ENCODE results near the gene ITLN1.

Gene ITLN1

DNA sequence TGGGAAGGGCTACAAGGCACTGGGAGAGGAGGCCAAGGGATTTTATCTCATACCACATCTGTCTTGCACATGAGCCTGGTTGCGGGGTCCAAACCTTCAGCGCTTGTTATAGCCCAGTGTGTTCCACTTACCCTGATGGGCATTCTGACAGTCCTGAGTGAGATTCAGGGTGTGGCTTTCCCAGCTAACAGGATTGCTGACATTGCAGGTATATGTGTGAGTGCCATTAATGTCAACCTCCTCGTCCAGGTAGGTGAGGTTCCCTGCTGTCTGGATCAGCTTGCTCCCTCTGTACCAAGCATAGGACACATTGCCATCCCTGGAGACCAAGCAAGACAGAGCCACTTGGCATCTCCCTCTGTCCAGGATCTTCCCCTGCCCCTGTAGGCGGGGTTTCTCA, 43.9 kb downstream of the ITLN1 start:
- Histone ChIP-seq H3K36me3 (ENCODE audit: control insufficient read depth, insufficient read depth, low read length) (no peaks in the 10 kb centered on the region), H3K4me1 (ENCODE audit: control insufficient read depth, insufficient read depth, low read length) (peaks cover 3% of the 10 kb centered on the region), H3K27ac (ENCODE audit: low read depth, low read length) (no peak overlapping the region), H3K4me3 (ENCODE audit: low read length) (no peak overlapping the region), H3K9ac (ENCODE audit: low read length) (no peak overlapping the region), H3K27me3 (ENCODE audit: control insufficient read depth, insufficient read depth, low read length) (no peaks in the 10 kb centered on the region)

DNA sequence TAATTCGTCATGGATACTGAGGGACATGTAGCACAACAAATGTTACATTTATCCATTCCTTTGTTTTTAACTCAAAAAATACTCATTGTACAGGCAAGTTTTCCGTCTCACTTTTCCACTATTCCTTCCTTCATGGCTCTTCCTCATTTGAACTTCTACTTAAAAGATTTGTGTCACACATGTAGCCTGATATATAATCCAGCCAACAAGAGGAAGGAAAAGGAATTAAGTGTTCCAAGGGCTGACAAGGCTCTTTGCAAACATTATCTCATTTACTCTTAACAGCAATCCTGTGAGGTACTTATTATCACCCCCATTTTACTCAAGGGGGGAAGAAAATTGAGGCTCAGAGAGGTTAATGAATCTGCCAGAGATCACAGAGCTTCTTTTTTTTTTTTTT, 45.2 kb downstream of the ITLN1 start:
- H3K27ac ChIP-seq (ENCODE audit: low read depth, low read length) = no peak overlapping the region
- peaks cover 3% of the 10 kb centered on the region for H3K4me1 ChIP-seq (ENCODE audit: control insufficient read depth, insufficient read depth, low read length)
- no peak overlapping the region for H3K4me3 ChIP-seq (ENCODE audit: low read length)
- H3K36me3 ChIP-seq (ENCODE audit: control insufficient read depth, insufficient read depth, low read length) = no peaks in the 10 kb centered on the region
- no peaks in the 10 kb centered on the region for H3K27me3 ChIP-seq (ENCODE audit: control insufficient read depth, insufficient read depth, low read length)
- no peak overlapping the region for H3K9ac ChIP-seq (ENCODE audit: low read length)

- Histone ChIP-seq H3K36me3 (ENCODE audit: control insufficient read depth, insufficient read depth, low read length) (no peaks in the 10 kb centered on the region), H3K4me1 (ENCODE audit: control insufficient read depth, insufficient read depth, low read length) (peaks cover 3% of the 10 kb centered on the region), H3K9ac (ENCODE audit: low read length) (no peak overlapping the region), H3K27ac (ENCODE audit: low read depth, low read length) (no peak overlapping the region), H3K4me3 (ENCODE audit: low read length) (no peak overlapping the region), H3K27me3 (ENCODE audit: control insufficient read depth, insufficient read depth, low read length) (no peaks in the 10 kb centered on the region)
Observed at GRCh38 chr1:160838888-160839287, 46.1 kb downstream of the ITLN1 start.

DNA sequence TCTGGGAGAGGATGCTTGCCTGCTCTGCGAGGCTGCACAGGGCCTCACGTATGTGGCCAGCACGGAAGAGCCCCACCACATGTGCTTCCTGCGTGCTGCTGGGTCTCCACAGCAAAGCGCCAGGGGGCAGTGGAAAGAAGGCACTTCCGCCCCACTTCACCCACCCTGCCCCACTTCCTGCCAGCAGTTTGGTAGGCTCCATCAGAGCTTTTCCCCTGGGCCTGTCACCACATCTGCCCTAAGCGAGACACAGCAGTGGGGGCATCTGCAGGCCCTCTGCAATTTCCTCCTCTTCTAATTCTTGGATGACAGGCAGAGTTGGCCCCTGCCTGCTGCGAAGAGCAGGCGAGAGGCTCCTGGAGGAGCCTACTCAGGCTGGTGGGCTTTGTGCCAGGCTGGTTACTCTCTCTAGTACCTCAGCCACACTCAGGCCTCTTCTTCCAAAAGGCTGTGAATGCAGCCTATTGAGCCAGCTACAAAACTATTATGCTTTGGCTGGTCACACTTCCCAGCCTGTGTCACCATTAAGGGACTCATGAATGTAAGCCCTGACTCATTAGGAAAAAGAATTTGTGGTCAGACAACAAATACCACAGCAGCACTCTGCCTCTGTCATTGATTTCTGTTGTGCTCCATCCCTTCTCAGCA, 47.3 kb downstream of the ITLN1 start:
- Histone ChIP-seq H3K27ac (ENCODE audit: low read depth, low read length) (no peak overlapping the region), H3K9ac (ENCODE audit: low read length) (no peak overlapping the region), H3K27me3 (ENCODE audit: control insufficient read depth, insufficient read depth, low read length) (no peaks in the 10 kb centered on the region), H3K36me3 (ENCODE audit: control insufficient read depth, insufficient read depth, low read length) (no peaks in the 10 kb centered on the region), H3K4me3 (ENCODE audit: low read length) (peak overlapping the region; percentile 8), H3K4me1 (ENCODE audit: control insufficient read depth, insufficient read depth, low read length) (no peaks in the 10 kb centered on the region)

DNA sequence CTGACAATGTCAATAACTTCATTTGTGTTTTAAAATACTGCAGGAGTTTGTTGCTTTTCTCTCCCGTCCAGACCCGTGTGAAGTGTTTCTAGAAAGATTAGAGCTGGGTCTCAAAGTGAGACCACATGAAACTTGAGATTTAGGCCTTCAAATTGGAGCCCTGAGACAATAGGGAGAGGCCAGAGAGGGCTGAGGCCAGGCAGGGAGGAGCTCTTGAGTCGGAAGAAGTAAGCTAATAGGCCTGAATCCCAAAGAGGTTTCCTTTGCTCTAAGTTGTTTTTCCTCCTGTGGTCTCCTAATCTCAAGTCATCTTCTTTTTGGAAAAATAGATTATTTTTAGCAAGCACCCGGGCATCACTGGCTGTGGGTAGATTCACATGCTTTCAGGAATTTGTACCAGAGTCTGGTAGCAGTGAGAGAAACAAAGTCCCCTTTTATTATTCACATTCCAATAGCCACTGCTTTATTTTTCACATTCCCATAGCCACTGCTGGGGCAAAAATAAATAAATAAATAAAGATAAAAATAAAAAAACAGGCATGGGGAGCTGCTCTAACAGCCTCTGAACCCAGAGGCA, 47.9 kb downstream of the ITLN1 start:
- no peak overlapping the region for H3K4me3 ChIP-seq (ENCODE audit: low read length)
- no peaks in the 10 kb centered on the region for H3K4me1 ChIP-seq (ENCODE audit: control insufficient read depth, insufficient read depth, low read length)
- H3K27ac ChIP-seq (ENCODE audit: low read depth, low read length) = no peak overlapping the region
- no peaks in the 10 kb centered on the region for H3K27me3 ChIP-seq (ENCODE audit: control insufficient read depth, insufficient read depth, low read length)
- H3K36me3 ChIP-seq (ENCODE audit: control insufficient read depth, insufficient read depth, low read length) = no peaks in the 10 kb centered on the region
- H3K9ac ChIP-seq (ENCODE audit: low read length) = no peak overlapping the region

DNA sequence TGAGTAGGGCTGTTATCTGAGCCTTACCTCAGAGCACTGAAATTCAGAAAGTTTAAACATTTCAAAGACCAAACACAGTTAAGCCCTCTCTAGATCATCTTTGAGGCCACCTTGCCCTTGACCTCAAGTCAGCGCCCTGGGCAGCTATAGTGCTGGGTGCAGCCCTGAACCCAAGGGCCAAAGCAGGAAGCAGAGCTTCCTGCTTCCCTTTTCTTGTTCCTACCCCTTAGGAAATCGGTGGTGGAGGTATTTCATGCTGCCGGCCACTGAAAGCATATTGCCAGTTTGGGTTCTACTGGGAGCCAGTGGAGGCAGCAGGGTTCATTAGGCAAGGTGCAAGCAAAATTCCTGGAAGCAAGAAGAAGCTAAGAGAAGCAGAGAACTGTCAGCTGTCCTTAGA, 48.4 kb downstream of the ITLN1 start:
- Histone ChIP-seq H3K9ac (ENCODE audit: low read length) (no peak overlapping the region), H3K27ac (ENCODE audit: low read depth, low read length) (no peak overlapping the region)

GRCh38 chr1:160835751-160836150, 49.2 kb downstream of the ITLN1 start:
- H3K27ac ChIP-seq (ENCODE audit: low read depth, low read length) = no peak overlapping the region
- H3K36me3 ChIP-seq (ENCODE audit: control insufficient read depth, insufficient read depth, low read length) = no peaks in the 10 kb centered on the region
- no peak overlapping the region for H3K9ac ChIP-seq (ENCODE audit: low read length)
- H3K4me3 ChIP-seq (ENCODE audit: low read length) = no peak overlapping the region
- H3K27me3 ChIP-seq (ENCODE audit: control insufficient read depth, insufficient read depth, low read length) = no peaks in the 10 kb centered on the region
- no peaks in the 10 kb centered on the region for H3K4me1 ChIP-seq (ENCODE audit: control insufficient read depth, insufficient read depth, low read length)

More for the DNA sequence above, 48.4 kb downstream of the ITLN1 start:
- Histone ChIP-seq H3K4me3 (ENCODE audit: low read length) (no peak overlapping the region), H3K4me1 (ENCODE audit: control insufficient read depth, insufficient read depth, low read length) (no peaks in the 10 kb centered on the region), H3K27me3 (ENCODE audit: control insufficient read depth, insufficient read depth, low read length) (no peaks in the 10 kb centered on the region), H3K36me3 (ENCODE audit: control insufficient read depth, insufficient read depth, low read length) (no peaks in the 10 kb centered on the region)

GRCh38 chr1:160834945-160835565, 49.9 kb downstream of the ITLN1 start:
- H3K36me3 ChIP-seq (ENCODE audit: control insufficient read depth, insufficient read depth, low read length) = no peaks in the 10 kb centered on the region

GRCh38 chr1:160830321-160831153, 54.4 kb downstream of the ITLN1 start:
- Histone ChIP-seq H3K27me3 (ENCODE audit: control insufficient read depth, insufficient read depth, low read length) (no peaks in the 10 kb centered on the region), H3K36me3 (ENCODE audit: control insufficient read depth, insufficient read depth, low read length) (no peaks in the 10 kb centered on the region), H3K4me1 (ENCODE audit: control insufficient read depth, insufficient read depth, low read length) (no peaks in the 10 kb centered on the region), H3K9ac (ENCODE audit: low read length) (no peak overlapping the region), H3K27ac (ENCODE audit: low read depth, low read length) (no peak overlapping the region), H3K4me3 (ENCODE audit: low read length) (no peak overlapping the region)

More at GRCh38 chr1:160834945-160835565, 49.9 kb downstream of the ITLN1 start:
- H3K4me3 ChIP-seq (ENCODE audit: low read length) = no peak overlapping the region
- H3K4me1 ChIP-seq (ENCODE audit: control insufficient read depth, insufficient read depth, low read length) = no peaks in the 10 kb centered on the region
- H3K27me3 ChIP-seq (ENCODE audit: control insufficient read depth, insufficient read depth, low read length) = no peaks in the 10 kb centered on the region
- no peak overlapping the region for H3K9ac ChIP-seq (ENCODE audit: low read length)
- no peak overlapping the region for H3K27ac ChIP-seq (ENCODE audit: low read depth, low read length)

- Histone ChIP-seq H3K36me3 (ENCODE audit: control insufficient read depth, insufficient read depth, low read length) (no peaks in the 10 kb centered on the region), H3K27ac (ENCODE audit: low read depth, low read length) (no peak overlapping the region), H3K27me3 (ENCODE audit: control insufficient read depth, insufficient read depth, low read length) (no peaks in the 10 kb centered on the region), H3K9ac (ENCODE audit: low read length) (no peak overlapping the region), H3K4me1 (ENCODE audit: control insufficient read depth, insufficient read depth, low read length) (no peaks in the 10 kb centered on the region), H3K4me3 (ENCODE audit: low read length) (no peak overlapping the region)
Observed at GRCh38 chr1:160829766-160830165, 55.2 kb downstream of the ITLN1 start.

DNA sequence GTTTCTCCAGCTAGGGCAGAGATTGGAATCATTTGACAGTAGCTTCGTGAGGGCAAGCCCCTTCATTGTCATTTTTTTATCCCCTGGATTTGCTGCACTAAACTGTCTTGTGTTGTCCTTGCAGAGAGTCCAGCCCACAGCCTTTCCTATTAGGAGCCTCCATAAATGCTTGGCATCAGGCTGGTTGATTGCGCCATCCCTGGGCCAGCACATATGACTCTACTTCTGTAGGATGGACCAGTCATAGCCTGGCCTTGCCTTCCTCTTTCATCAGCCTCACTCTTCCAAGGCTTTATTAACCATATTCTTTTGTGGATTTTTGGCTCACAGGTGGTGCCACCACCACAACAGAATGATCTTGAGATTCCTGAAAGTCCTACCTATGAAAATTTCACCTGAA, 57.6 kb downstream of the ITLN1 start:
- Histone ChIP-seq H3K27me3 (ENCODE audit: control insufficient read depth, insufficient read depth, low read length) (no peaks in the 10 kb centered on the region), H3K36me3 (ENCODE audit: control insufficient read depth, insufficient read depth, low read length) (no peaks in the 10 kb centered on the region), H3K9ac (ENCODE audit: low read length) (no peak overlapping the region), H3K27ac (ENCODE audit: low read depth, low read length) (no peak overlapping the region), H3K4me3 (ENCODE audit: low read length) (no peak overlapping the region), H3K4me1 (ENCODE audit: control insufficient read depth, insufficient read depth, low read length) (no peaks in the 10 kb centered on the region)

GRCh38 chr1:160826546-160826945, 58.4 kb downstream of the ITLN1 start:
- Histone ChIP-seq H3K4me1 (ENCODE audit: control insufficient read depth, insufficient read depth, low read length) (no peaks in the 10 kb centered on the region), H3K9ac (ENCODE audit: low read length) (no peak overlapping the region), H3K4me3 (ENCODE audit: low read length) (no peak overlapping the region), H3K36me3 (ENCODE audit: control insufficient read depth, insufficient read depth, low read length) (no peaks in the 10 kb centered on the region), H3K27me3 (ENCODE audit: control insufficient read depth, insufficient read depth, low read length) (no peaks in the 10 kb centered on the region), H3K27ac (ENCODE audit: low read depth, low read length) (no peak overlapping the region)

All from rectal smooth muscle tissue (tissue), 1 donor.